ENCODE measurements around the gene TMUB1.

TMUB1 gene

GRCh38 chr7:151035026-151035717, 48.1 kb downstream of the TMUB1 start:
- DNase-seq (ENCODE audit: low read depth in 4 of 4, low spot score in 1 of 4) = no peak

GRCh38 chr7:151034312-151035025, 48.8 kb downstream of the TMUB1 start:
- DNase-seq (ENCODE audit: low read depth in 4 of 4, low spot score in 1 of 4) = no peak

DNA sequence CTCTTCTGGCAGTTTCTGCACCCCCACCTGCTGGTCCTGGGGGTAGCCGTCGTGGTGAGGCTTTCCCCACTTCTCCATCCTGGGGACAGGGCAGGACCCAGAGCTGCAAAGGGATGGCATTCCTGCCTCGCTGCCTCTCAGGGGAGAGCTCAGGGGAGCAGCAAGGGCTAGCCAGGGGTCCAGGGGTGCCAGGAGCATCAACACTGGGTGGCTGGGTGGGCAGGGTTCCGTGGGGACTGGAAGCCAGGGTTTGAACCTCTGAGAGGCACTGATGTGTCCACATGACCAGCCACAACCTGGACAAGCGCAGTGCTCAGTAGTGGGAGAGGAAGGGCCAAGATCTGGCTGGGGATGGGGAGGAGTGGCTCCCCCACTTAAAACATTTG, 49.4 kb downstream of the TMUB1 start:
- no peak for DNase-seq (ENCODE audit: low read depth in 4 of 4, low spot score in 1 of 4)

DNA sequence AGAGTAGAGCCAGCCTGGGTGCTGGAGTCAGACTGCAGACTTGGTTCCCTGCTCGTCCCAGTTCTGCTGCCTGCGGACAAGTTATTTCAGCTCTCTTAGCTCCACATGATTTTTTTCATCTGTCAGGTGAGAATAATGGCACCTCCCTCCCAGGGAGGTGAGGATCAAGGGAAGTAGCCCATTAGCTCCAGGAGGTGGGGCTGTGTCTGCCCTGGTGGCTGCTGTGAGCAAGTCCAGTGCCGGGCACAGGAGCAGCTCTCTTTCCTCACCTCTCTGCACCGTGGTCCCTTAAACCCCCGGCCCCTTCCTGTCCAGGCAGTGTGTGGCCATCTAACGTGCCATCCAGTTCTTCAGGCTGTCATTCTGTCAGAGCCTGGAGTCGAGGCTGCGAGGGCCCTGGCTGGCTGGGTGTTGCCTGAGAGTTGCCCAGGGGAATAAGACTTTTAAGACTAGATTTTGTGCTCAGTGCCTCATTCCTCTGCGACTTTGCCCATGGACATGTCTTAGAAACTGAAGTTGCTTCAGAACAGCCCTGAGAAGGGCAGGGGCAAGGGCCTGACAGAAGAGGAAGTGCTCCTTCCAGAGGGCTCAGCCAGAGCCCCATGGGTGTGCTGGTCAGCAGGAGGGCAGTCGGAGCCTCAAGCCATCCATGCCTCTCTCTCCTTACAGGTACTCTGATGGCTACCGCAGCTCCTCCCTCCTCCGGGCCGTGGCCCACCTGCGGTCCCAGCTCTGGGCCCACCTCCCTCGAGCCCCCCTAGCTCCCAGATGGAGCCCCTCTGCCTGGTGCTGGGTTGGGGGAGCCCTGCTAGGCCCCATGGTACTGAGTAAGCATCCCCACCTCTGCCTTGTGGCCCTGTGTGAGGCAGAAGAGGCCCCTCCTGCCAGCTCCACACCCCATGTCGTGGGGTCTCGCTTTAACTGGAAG, 50.1 kb downstream of the TMUB1 start:
- no peak for DNase-seq (ENCODE audit: low read depth in 4 of 4, low spot score in 1 of 4)

Measured in stimulated activated CD4-positive, alpha-beta T cell treated with anti-CD3 and anti-CD28 coated beads, Interleukin-1b, Interleukin-23, amount 100 ng/mL, for 24 hours (primary cell).